ENCODE measurements around the gene BPTF.

DNA sequence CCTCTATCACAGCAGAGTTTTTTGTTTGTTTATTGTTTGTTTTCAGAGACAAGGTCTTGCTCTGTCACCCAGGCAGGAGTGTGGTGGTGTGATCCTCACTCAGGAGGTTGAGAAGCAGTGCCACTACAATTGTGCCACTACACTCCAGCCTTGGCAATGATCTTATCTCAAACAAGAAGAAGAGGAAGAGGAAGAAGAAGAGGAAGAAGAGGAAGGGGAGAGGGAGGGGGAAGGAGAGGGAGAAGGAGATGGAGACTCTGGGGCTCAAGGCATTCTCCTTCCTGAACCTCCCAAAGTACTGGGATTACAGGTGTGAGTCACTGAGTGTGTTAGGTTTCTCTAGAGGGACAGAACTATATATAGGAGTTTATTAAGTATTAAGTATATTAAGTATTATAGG is 188.1 kb downstream of the BPTF start:
- TF ChIP-seq, protein P1, sequence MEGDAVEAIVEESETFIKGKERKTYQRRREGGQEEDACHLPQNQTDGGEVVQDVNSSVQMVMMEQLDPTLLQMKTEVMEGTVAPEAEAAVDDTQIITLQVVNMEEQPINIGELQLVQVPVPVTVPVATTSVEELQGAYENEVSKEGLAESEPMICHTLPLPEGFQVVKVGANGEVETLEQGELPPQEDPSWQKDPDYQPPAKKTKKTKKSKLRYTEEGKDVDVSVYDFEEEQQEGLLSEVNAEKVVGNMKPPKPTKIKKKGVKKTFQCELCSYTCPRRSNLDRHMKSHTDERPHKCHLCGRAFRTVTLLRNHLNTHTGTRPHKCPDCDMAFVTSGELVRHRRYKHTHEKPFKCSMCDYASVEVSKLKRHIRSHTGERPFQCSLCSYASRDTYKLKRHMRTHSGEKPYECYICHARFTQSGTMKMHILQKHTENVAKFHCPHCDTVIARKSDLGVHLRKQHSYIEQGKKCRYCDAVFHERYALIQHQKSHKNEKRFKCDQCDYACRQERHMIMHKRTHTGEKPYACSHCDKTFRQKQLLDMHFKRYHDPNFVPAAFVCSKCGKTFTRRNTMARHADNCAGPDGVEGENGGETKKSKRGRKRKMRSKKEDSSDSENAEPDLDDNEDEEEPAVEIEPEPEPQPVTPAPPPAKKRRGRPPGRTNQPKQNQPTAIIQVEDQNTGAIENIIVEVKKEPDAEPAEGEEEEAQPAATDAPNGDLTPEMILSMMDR (IDR thresholded peaks at IDR 0.05): no peak
- TF ChIP-seq POLR2A (IDR thresholded peaks at IDR 0.05): no peak

Measured in lower leg skin (tissue), 3 donors.